Measurements from ENCODE around the gene NCDN.
A peak's percentile ranks its signal among the peaks of the same experiment; 100 is the strongest.

The NCDN gene

GRCh38 chr1:35558374-35559316 is 1.0 kb downstream of the NCDN start:
- H3K4me3 ChIP-seq (ENCODE audit: low read depth, low read length) = peak overlapping the region; percentile 92
- TF ChIP-seq CTCF (IDR thresholded peaks at IDR 0.05; ENCODE audit: control insufficient read depth, extremely low read depth, insufficient read depth) = peak; percentile 22; the same call in 1 of the 2 replicates
- DNase-seq (ENCODE audit: low read depth) = no peak

- H3K4me3 ChIP-seq (ENCODE audit: low read depth, low read length) = no peak overlapping the region
- TF ChIP-seq CTCF (IDR thresholded peaks at IDR 0.05; ENCODE audit: control insufficient read depth, extremely low read depth, insufficient read depth) = no peak
- no peak for DNase-seq (ENCODE audit: low read depth)
Measured at GRCh38 chr1:35559317-35559944, 1.8 kb downstream of the NCDN start.

DNA sequence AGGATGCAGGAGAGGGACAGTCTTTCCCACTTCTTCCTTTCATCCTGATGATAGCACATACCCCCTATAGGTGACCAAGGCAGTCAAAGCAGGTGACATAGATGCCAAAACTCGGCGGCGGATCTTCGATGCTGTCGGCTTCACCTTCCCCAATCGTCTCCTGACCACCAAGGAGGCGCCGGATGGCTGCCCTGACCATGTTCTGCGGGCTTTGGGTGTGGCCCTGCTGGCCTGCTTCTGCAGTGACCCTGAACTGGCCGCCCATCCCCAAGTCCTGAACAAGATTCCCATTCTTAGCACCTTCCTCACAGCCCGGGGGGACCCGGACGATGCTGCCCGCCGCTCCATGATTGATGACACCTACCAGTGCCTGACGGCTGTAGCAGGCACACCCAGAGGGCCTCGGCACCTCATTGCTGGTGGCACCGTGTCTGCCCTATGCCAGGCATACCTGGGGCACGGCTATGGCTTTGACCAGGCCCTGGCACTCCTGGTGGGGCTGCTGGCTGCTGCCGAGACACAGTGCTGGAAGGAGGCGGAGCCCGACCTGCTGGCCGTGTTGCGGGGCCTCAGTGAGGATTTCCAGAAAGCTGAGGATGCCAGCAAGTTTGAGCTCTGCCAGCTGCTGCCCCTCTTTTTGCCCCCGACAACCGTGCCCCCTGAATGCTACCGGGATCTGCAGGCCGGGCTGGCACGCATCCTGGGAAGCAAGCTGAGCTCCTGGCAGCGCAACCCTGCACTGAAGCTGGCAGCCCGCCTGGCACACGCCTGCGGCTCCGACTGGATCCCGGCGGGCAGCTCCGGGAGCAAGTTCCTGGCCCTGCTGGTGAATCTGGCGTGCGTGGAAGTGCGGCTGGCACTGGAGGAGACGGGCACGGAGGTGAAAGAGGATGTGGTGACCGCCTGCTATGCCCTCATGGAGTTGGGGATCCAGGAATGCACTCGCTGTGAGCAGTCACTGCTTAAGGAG is 2.9 kb downstream of the NCDN start:
- TF ChIP-seq CTCF (IDR thresholded peaks at IDR 0.05; ENCODE audit: control insufficient read depth, extremely low read depth, insufficient read depth) = no peak
- no peak for DNase-seq (ENCODE audit: low read depth)
- peak overlapping the region; percentile 30; the same call in 1 of the 2 replicates for H3K4me3 ChIP-seq (ENCODE audit: low read depth, low read length)

GRCh38 chr1:35561297-35561971 is 3.8 kb downstream of the NCDN start:
- no peak for DNase-seq (ENCODE audit: low read depth)
- H3K4me3 ChIP-seq (ENCODE audit: low read depth, low read length) = peak overlapping the region; percentile 30; the same call in 1 of the 2 replicates
- TF ChIP-seq CTCF (IDR thresholded peaks at IDR 0.05; ENCODE audit: control insufficient read depth, extremely low read depth, insufficient read depth) = no peak

DNA sequence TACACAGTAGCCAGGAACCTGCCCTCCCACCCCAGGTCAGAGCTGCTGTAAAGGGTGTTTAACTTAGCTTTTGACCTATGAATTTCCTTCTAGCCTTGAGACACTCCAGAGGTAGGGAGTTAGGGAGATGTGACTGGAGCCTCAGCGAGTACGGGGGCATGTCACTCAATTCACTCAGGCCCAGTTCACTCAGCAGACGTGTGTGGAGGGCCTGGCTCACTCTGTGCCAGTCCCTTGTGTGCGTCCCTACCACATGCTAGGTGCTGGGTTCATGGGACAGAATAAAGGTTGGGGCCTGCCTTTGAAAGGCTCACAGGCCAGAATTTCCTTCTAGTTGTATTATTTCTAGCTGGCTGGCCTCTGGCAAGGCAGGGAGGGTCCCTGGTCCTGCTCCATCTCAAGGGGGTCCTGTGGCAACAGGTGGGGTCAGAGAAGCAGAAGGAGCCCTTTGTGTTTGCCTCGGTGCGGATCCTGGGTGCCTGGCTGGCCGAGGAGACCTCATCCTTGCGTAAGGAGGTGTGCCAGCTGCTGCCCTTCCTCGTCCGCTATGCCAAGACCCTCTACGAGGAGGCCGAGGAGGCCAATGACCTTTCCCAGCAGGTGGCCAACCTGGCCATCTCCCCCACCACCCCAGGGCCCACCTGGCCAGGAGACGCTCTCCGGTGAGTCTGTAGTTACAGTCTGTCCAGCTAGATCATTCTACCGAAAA is 4.5 kb downstream of the NCDN start:
- H3K4me3 ChIP-seq (ENCODE audit: low read depth, low read length) = no peak overlapping the region
- DNase-seq (ENCODE audit: low read depth) = no peak
- TF ChIP-seq CTCF (IDR thresholded peaks at IDR 0.05; ENCODE audit: control insufficient read depth, extremely low read depth, insufficient read depth) = no peak

All from LNCaP clone FGC (cell line).